Measurements from ENCODE around the gene TRMT61B. TPM values are rescaled to one million over a fixed set of nuclear protein-coding genes. Genes with fewer than 3 reads are reported as not detected.

Gene TRMT61B
- total RNA-seq, 2 experiments from 2014 or later = 13.6 to 15.5 TPM

DNA sequence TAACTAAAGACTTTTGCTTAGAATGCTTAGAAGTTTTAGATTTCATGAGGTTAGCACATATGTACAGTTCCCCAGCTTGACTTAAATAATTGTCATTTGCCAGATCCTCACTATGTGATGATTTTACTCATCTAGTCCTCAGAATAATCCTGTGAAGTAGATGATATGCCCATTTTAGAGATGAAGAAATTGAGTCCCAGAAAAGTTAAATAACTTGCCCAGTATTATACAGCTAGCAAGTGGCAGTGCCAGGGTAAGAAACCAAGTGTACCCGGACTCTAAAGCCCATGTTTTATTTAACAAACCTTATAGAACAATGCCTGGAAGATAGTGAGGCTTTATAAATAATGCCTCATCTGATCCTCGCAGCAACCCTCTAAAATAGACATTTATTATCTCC is 31.1 kb downstream of the TRMT61B start:
- no peaks in the 10 kb centered on the region for H3K36me3 Mint-ChIP-seq (ENCODE audit: low read depth)
- H3K27ac Mint-ChIP-seq = no peak overlapping the region
- H3K9me3 Mint-ChIP-seq = no peaks in the 10 kb centered on the region
- no peaks in the 10 kb centered on the region for H3K4me1 Mint-ChIP-seq (ENCODE audit: low read depth)
- H3K27me3 Mint-ChIP-seq (ENCODE audit: low read depth) = no peaks in the 10 kb centered on the region
- no peak overlapping the region for H3K4me3 Mint-ChIP-seq
- CTCF ChIA-PET = interaction anchor here (1.0 to 1.1 kb wide), 3 partner anchors 17 to 29 kb away, joined by 3 to 6 read pairs (median 4); no protein-coding TSS in a partner anchor
- no peak for DNase-seq
- intact Hi-C loops (cut with micrococcal nuclease) = no loop called here

DNA sequence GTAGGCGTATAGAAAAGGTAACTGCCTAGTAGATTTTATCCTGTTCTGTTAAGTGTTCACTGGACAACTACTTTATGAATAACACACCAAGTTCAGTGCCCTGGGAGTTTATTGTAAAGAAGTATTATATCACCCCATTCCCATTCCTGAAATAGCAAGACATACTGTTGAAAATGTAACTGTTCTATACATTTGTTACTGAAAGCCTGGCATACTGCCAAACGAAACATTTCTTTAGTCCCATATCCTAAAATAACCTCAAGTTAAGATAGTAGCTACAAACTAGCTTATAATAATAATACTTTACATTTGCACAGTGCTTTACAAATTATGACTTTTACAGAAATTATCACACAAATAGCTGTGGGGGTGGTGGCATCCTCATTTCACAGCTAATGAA is 34.3 kb downstream of the TRMT61B start:
- intact Hi-C loops (cut with micrococcal nuclease) = no loop called here
- no peaks in the 10 kb centered on the region for H3K9me3 Mint-ChIP-seq

DNA sequence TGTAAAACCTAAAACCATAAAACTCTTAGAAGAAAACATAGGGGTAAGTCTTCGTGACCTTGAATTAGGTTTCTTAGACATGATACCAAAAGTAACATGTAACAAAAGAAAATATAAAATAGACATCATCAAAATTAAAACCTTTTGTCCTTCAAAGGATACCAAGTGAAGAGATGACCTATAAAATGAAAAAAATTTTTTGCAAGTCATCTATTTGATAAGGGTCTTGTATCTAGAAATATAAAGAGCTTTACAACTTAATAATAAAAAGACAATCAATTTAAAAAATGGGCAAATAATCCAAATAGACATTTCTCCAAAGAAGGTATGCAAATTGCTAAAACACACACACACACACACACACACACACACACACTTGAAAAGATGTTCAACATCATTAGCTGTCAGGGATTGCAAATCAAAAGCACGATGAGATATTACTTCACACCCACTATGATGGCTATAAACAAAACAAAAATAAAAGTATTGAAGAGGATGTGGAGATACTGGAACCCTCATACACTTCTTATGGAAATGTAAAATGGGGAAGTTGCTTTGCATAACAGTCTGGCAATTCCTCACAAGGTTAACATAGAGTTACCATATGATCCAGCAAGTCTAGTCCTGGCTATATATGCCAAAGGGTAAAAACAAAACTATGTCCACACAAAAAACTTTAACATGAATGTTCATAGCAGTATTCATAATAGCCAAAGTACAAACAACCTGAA is 36.2 kb downstream of the TRMT61B start:
- Mint-ChIP-seq H3K27ac (no peak overlapping the region), H3K4me3 (no peak overlapping the region), H3K27me3 (ENCODE audit: low read depth) (no peaks in the 10 kb centered on the region), H3K4me1 (ENCODE audit: low read depth) (no peaks in the 10 kb centered on the region), H3K9me3 (no peaks in the 10 kb centered on the region), H3K36me3 (ENCODE audit: low read depth) (no peaks in the 10 kb centered on the region)
- DNase-seq = no peak
- intact Hi-C loops (cut with micrococcal nuclease) = no loop called here
- CTCF ChIA-PET = interaction anchor here (0.5 kb wide), 1 partner anchor 12 kb away, joined by 3 read pairs; no protein-coding TSS in a partner anchor

More for the DNA sequence above, 34.3 kb downstream of the TRMT61B start:
- no peaks in the 10 kb centered on the region for H3K27me3 Mint-ChIP-seq (ENCODE audit: low read depth)
- DNase-seq = no peak
- no peaks in the 10 kb centered on the region for H3K36me3 Mint-ChIP-seq (ENCODE audit: low read depth)
- no peak overlapping the region for H3K27ac Mint-ChIP-seq
- CTCF ChIA-PET = no interaction called here
- H3K4me1 Mint-ChIP-seq (ENCODE audit: low read depth) = no peaks in the 10 kb centered on the region
- no peak overlapping the region for H3K4me3 Mint-ChIP-seq

DNA sequence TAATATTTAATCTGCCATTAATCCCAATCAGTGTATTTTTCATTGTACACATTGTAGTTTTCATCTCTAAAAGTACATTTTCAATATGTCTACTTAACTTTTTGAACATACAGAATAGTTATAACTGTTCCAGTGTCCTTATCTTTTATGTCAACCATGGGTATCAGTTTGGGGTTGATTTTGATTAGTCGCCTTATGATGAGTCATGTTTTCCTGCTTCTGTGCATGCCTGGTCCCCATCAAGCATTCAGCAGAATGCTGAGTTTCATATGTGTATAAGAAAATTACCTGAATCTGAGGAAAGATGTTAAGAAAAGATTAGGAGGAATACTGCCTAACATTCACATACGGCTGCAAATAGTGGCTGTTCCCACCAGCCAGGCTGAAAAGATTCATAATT is 41.7 kb downstream of the TRMT61B start:
- peaks cover 7% of the 10 kb centered on the region for H3K4me1 Mint-ChIP-seq (ENCODE audit: low read depth)
- no peak overlapping the region for H3K4me3 Mint-ChIP-seq
- no peaks in the 10 kb centered on the region for H3K27me3 Mint-ChIP-seq (ENCODE audit: low read depth)
- intact Hi-C loops (cut with micrococcal nuclease) = no loop called here
- H3K9me3 Mint-ChIP-seq = no peaks in the 10 kb centered on the region
- H3K27ac Mint-ChIP-seq = no peak overlapping the region
- no peaks in the 10 kb centered on the region for H3K36me3 Mint-ChIP-seq (ENCODE audit: low read depth)
- DNase-seq = no peak
- CTCF ChIA-PET = no interaction called here

- no peaks in the 10 kb centered on the region for H3K9me3 Mint-ChIP-seq
- H3K4me1 Mint-ChIP-seq (ENCODE audit: low read depth) = peaks cover 12% of the 10 kb centered on the region
- H3K27ac Mint-ChIP-seq = no peak overlapping the region
- CTCF ChIA-PET = interaction anchor here (0.5 to 1.1 kb wide), 2 partner anchors 36 kb away, joined by 3 read pairs; no protein-coding TSS in a partner anchor
- no peaks in the 10 kb centered on the region for H3K27me3 Mint-ChIP-seq (ENCODE audit: low read depth)
- intact Hi-C loops (cut with micrococcal nuclease) = loop anchor here (5.0 kb wide), 1 partner anchor 727 kb away; no protein-coding TSS in a partner anchor
- no peak for DNase-seq
- no peak overlapping the region for H3K4me3 Mint-ChIP-seq
- H3K36me3 Mint-ChIP-seq (ENCODE audit: low read depth) = no peaks in the 10 kb centered on the region
Measured at GRCh38 chr2:28824870-28825269, 45.2 kb downstream of the TRMT61B start.

- no peaks in the 10 kb centered on the region for H3K36me3 Mint-ChIP-seq (ENCODE audit: low read depth)
- H3K27ac Mint-ChIP-seq = no peak overlapping the region
- DNase-seq = no peak
- H3K4me3 Mint-ChIP-seq = no peak overlapping the region
- intact Hi-C loops (cut with micrococcal nuclease) = loop anchor here (5.0 kb wide), 1 partner anchor 728 kb away; no protein-coding TSS in a partner anchor
- H3K9me3 Mint-ChIP-seq = no peaks in the 10 kb centered on the region
- H3K4me1 Mint-ChIP-seq (ENCODE audit: low read depth) = peaks cover 12% of the 10 kb centered on the region
- no peaks in the 10 kb centered on the region for H3K27me3 Mint-ChIP-seq (ENCODE audit: low read depth)
- CTCF ChIA-PET = interaction anchor here (0.5 to 1.2 kb wide), 4 partner anchors 12 to 78 kb away, joined by 3 to 4 read pairs (median 3); no protein-coding TSS in a partner anchor
Measured at GRCh38 chr2:28824207-28824606, 45.9 kb downstream of the TRMT61B start.

GRCh38 chr2:28822036-28822435 is 48.1 kb downstream of the TRMT61B start:
- Mint-ChIP-seq H3K36me3 (ENCODE audit: low read depth) (no peaks in the 10 kb centered on the region), H3K27me3 (ENCODE audit: low read depth) (no peaks in the 10 kb centered on the region), H3K4me3 (no peak overlapping the region), H3K9me3 (no peaks in the 10 kb centered on the region), H3K27ac (no peak overlapping the region), H3K4me1 (ENCODE audit: low read depth) (peaks cover 8% of the 10 kb centered on the region)
- intact Hi-C loops (cut with micrococcal nuclease) = loop anchor here (5.0 kb wide), 1 partner anchor 730 kb away; no protein-coding TSS in a partner anchor
- no peak for DNase-seq
- CTCF ChIA-PET = interaction anchor here (0.6 to 1.7 kb wide), 8 partner anchors 13 to 134 kb away, joined by 3 to 6 read pairs (median 4); no protein-coding TSS in a partner anchor

DNA sequence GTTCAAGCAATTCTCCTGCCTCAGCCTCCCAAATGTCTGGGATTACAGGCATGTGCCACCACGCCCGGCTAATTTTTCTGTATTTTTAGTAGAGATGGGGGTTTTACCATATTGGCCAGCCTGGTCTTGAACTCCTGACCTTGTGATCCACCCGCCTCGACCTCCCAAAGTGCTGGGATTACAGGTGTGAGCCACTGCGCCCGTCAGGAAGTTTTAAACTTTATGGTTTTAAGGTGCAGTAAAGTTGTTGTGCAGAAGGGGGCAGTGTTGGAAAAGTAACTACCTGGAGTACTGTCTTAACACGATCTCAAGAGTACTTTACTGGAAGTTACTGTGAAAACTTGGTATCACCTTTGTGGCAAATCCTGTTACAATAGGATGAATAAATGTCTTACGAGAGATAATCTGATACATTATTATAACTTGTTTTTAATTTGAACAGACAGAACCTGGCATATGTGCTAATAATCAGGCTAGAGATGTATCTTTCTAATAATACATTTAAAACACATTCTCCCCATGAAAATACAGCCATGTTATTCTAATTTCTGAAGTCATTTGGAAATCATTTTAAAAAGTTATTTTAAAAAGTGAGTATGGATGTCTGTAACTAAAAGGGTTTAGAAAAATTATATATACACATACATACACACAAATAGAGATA is 48.7 kb downstream of the TRMT61B start:
- H3K27me3 Mint-ChIP-seq (ENCODE audit: low read depth) = no peaks in the 10 kb centered on the region
- DNase-seq = peak; percentile 81
- H3K27ac Mint-ChIP-seq = no peak overlapping the region
- peaks cover 8% of the 10 kb centered on the region for H3K4me1 Mint-ChIP-seq (ENCODE audit: low read depth)
- no peak overlapping the region for H3K4me3 Mint-ChIP-seq
- CTCF ChIA-PET = interaction anchor here (0.6 to 1.7 kb wide), 13 partner anchors 17 to 1248 kb away, joined by 3 to 11 read pairs (median 4); no protein-coding TSS in a partner anchor
- intact Hi-C loops (cut with micrococcal nuclease) = loop anchor here (1.0 to 5.0 kb wide), 7 partner anchors 49 to 731 kb away; partner anchors contain the start of genes TRMT61B and WDR43
- no peaks in the 10 kb centered on the region for H3K36me3 Mint-ChIP-seq (ENCODE audit: low read depth)
- no peaks in the 10 kb centered on the region for H3K9me3 Mint-ChIP-seq

DNA sequence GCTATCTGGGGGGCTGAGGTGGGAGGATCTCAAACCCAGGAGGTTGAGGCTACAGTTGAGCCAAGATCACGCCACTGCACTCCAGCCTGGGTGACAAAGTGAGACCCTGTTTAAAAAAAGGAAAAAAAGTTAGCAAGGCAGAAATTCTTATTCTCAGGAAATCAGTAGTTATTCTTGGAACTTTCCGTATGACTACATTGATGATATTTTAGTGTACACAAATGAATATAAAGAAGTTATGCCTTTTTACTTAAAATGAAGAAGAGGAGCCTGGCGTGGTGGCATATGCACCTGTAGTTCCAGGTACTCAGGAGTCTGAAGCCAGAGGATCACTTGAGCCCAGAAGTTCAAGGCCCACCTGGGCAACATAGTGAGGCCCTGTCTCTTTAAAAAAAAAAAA is 52.1 kb downstream of the TRMT61B start:
- CTCF ChIA-PET = interaction anchor here (0.7 to 2.9 kb wide), 3 partner anchors 9 to 1614 kb away, joined by 4 to 9 read pairs (median 6); no protein-coding TSS in a partner anchor

DNA sequence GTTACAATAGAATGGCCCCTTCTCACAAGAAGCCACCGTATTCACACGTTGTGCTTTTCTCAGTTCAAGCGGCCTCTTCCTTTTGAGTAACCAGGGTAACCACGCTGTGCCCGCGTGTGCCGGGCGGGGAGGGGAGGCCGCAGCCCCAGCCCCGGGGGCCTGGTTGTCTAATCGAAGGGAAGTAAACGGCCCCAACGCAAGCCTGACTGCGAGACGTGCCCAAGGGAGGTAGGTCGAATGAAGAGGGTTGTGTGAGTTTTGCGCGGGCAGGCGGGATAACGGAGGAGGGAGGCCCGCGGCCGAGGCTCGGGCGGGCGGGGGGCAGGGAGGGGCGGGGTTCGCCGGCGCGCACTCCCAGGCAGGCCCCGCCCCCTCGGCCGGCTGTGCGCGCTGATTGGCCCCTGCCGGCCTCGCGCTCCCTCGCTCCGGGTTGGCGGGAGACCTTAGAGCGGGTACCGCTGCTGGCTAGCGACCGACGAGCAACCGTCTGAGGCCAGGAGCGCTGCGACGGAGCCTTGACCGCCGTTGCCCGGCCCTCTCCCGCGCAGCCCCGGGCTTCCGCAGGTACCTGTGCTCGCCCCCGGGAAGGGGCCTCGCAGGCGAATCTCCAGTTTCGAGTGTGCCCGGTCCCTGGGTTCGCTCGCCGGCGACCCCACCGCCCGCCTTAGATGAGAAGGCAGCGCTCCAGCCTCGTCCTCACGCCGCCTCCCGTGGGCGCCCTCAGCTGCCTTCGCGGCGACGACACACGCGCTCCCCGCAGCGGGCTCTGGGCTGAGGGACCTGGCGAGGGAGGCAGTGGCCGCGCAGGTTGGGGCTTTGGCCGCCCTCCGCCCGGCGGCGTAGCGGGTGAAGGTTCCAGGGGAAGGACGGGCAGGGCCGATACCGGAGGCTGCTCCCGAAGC is 59.5 kb downstream of the TRMT61B start, which contains the start of gene SPDYA:
Gene SPDYA (plus strand): TSS at position 451 of the 902 bp plus-strand sequence. CDS start 5,181 bp downstream, outside the sequence.
- intact Hi-C loops (cut with micrococcal nuclease) = loop anchor here (1.0 to 10.0 kb wide), 5 partner anchors 59 to 416 kb away; partner anchors contain the start of genes FOSL2, PPP1CB and TRMT61B
- H3K27ac Mint-ChIP-seq = no peak within 1 kb of the TSS
- peaks cover 11% of the 10 kb centered on the region for H3K4me1 Mint-ChIP-seq (ENCODE audit: low read depth)

More for the DNA sequence above, 52.1 kb downstream of the TRMT61B start:
- Mint-ChIP-seq H3K4me3 (no peak overlapping the region), H3K27me3 (ENCODE audit: low read depth) (no peaks in the 10 kb centered on the region), H3K9me3 (no peaks in the 10 kb centered on the region), H3K4me1 (ENCODE audit: low read depth) (peaks cover 8% of the 10 kb centered on the region), H3K36me3 (ENCODE audit: low read depth) (no peaks in the 10 kb centered on the region), H3K27ac (no peak overlapping the region)
- intact Hi-C loops (cut with micrococcal nuclease) = loop anchor here (10.0 kb wide), 1 partner anchor 423 kb away; the partner anchor contains the start of gene FOSL2
- DNase-seq = no peak

DNA sequence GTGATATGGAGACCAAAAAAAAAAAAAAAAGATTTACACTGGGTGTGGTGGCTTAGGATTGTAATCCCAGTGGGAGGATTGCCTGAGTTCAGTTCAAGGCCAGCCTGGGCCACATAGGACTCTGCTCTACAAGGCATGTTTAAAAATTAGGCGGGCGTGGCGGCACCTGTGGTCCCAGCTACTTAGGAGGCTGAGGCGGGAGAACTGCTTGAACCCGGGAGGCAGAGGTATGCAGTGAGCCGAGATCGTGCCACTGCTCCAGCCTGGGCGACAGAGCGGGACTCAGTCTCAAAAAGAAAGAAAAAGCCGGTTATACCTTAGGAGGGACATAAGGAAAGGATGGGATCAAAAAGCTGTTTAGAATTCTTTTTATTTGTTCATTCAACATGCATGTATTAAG is 60.2 kb downstream of the TRMT61B start:
- no peak for DNase-seq
- CTCF ChIA-PET = interaction anchor here (0.7 to 2.3 kb wide), 3 partner anchors 9 to 85 kb away, joined by 3 to 9 read pairs (median 3); partner anchors contain the start of gene WDR43
- H3K36me3 Mint-ChIP-seq (ENCODE audit: low read depth) = peaks cover 3% of the 10 kb centered on the region
- intact Hi-C loops (cut with micrococcal nuclease) = loop anchor here (1.0 to 10.0 kb wide), 5 partner anchors 59 to 415 kb away; partner anchors contain the start of genes FOSL2, PPP1CB and TRMT61B
- H3K27me3 Mint-ChIP-seq (ENCODE audit: low read depth) = no peaks in the 10 kb centered on the region
- H3K9me3 Mint-ChIP-seq = no peaks in the 10 kb centered on the region
- peaks cover 11% of the 10 kb centered on the region for H3K4me1 Mint-ChIP-seq (ENCODE audit: low read depth)
- no peak overlapping the region for H3K27ac Mint-ChIP-seq
- H3K4me3 Mint-ChIP-seq = peak overlapping the region; percentile 75

More for the DNA sequence above, 59.5 kb downstream of the TRMT61B start, which contains the start of gene SPDYA:
- Mint-ChIP-seq H3K36me3 (ENCODE audit: low read depth) (peaks cover 3% of the 10 kb centered on the region), H3K9me3 (no peaks in the 10 kb centered on the region), H3K4me3 (peak within 1 kb of the TSS; percentile 75), H3K27me3 (ENCODE audit: low read depth) (no peaks in the 10 kb centered on the region)
- peak; percentile 82 for DNase-seq
- CTCF ChIA-PET = interaction anchor here (0.6 to 1.5 kb wide), 2 partner anchors 73 to 243 kb away, joined by 4 to 5 read pairs; no protein-coding TSS in a partner anchor
